ENCODE results near the gene ZNF543. TPM values are rescaled to one million over a fixed set of nuclear protein-coding genes. Genes with fewer than 3 reads are reported as not detected.

The ZNF543 gene
- total RNA-seq, 2 donors from 2014 or later: 3.2 to 3.7 TPM

DNA sequence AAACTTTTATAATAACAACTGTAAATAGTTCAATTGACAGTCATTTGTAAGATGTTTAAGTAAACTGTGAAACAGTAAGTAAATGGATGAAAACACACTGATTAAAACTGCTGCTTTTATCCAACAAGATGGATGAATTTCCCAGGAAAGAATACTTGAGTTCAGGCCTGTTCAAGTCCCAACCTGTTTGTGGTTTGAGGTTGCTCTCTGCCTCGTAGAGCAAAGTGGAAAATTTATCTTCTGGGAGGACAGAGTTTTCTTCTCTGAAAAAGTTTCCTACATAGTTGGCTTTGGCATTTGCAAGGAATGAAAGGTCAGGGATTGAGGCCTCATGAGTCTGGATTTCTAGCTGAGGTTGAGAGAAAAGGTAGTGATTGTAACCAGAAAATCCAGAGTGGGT lies 15.2 kb upstream of the ZNF543 start:
- Histone ChIP-seq H3K36me3 (no peaks in the 10 kb centered on the region), H3K9ac (ENCODE audit: low read depth in 2 of 2, low read length in 2 of 2) (no peak overlapping the region), H3K27ac (no peak overlapping the region), H3K4me1 (no peaks in the 10 kb centered on the region), H3K4me3 (no peak overlapping the region), H3K27me3 (no peaks in the 10 kb centered on the region), H3K9me3 (no peaks in the 10 kb centered on the region)
- DNase-seq: no peak
- no peak for TF ChIP-seq CTCF (IDR thresholded peaks at IDR 0.05)
- intact Hi-C loops (cut with DNase I): no loop called here

- intact Hi-C loops (cut with DNase I): no loop called here
- H3K9ac ChIP-seq (ENCODE audit: low read depth in 2 of 2, low read length in 2 of 2): no peak overlapping the region
Observed at GRCh38 chr19:57308514-57308913, 11.8 kb upstream of the ZNF543 start.

GRCh38 chr19:57310792-57311191 lies 9.5 kb upstream of the ZNF543 start:
- intact Hi-C loops (cut with DNase I): no loop called here
- DNase-seq: no peak
- TF ChIP-seq CTCF (IDR thresholded peaks at IDR 0.05): no peak

More at GRCh38 chr19:57308514-57308913, 11.8 kb upstream of the ZNF543 start:
- H3K9me3 ChIP-seq: no peaks in the 10 kb centered on the region
- no peak for DNase-seq
- H3K27me3 ChIP-seq: no peaks in the 10 kb centered on the region
- no peak for TF ChIP-seq CTCF (IDR thresholded peaks at IDR 0.05)
- no peak overlapping the region for H3K27ac ChIP-seq
- no peaks in the 10 kb centered on the region for H3K36me3 ChIP-seq
- no peak overlapping the region for H3K4me3 ChIP-seq
- no peaks in the 10 kb centered on the region for H3K4me1 ChIP-seq

DNA sequence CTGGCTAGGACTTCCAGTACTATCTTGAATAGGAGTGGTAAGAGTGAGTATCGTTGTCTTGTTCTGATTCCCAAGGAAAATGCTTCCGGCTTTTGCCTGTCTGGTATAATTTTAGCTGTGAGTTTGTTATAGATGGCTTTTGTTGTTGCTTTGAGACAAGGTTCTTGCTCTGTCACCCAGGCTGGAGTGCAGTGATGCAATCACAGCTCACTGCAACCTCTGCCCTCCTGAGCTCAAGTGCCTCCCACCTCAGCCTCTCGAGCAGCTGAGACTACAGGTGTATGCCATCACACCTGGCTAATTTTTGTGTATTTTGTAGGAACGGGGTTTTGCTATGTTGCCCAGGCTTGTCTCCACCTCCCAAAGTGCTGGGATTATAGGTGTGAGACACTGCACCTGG lies 6.1 kb upstream of the ZNF543 start:
- no peak for DNase-seq
- Histone ChIP-seq H3K9ac (ENCODE audit: low read depth in 2 of 2, low read length in 2 of 2) (no peak overlapping the region), H3K36me3 (no peaks in the 10 kb centered on the region), H3K27me3 (peaks cover 5% of the 10 kb centered on the region), H3K4me3 (no peak overlapping the region), H3K4me1 (no peaks in the 10 kb centered on the region), H3K9me3 (no peaks in the 10 kb centered on the region), H3K27ac (no peak overlapping the region)
- intact Hi-C loops (cut with DNase I): no loop called here
- TF ChIP-seq CTCF (IDR thresholded peaks at IDR 0.05): no peak

More at GRCh38 chr19:57310792-57311191, 9.5 kb upstream of the ZNF543 start:
- Histone ChIP-seq H3K4me3 (no peak overlapping the region), H3K4me1 (no peaks in the 10 kb centered on the region), H3K36me3 (no peaks in the 10 kb centered on the region), H3K27me3 (no peaks in the 10 kb centered on the region), H3K9me3 (no peaks in the 10 kb centered on the region), H3K9ac (ENCODE audit: low read depth in 2 of 2, low read length in 2 of 2) (no peak overlapping the region), H3K27ac (no peak overlapping the region)

DNA sequence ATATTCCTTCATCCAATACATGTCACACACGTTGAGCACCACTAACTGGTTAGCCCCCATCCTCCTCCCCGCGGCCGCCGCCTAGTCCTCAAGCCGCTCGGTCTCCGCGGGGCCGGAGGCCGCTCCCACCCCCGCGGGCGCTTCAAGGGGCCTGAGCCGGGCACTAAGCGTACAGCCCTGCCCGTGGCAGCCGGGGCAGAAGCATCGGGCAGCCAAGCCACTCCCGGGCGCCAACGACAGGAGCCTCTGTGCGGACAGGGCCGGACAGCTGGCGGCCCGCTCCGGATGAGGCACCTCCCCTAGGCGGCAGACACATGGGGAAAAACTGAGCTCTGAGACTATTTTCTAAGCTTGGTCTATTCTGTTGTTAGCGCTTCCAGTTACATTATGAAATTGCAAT lies 2.8 kb upstream of the ZNF543 start:
- no peaks in the 10 kb centered on the region for H3K9me3 ChIP-seq
- H3K4me1 ChIP-seq: no peaks in the 10 kb centered on the region
- intact Hi-C loops (cut with DNase I): no loop called here
- DNase-seq: no peak
- H3K27me3 ChIP-seq: peaks cover 5% of the 10 kb centered on the region
- H3K27ac ChIP-seq: no peak overlapping the region
- no peak overlapping the region for H3K9ac ChIP-seq (ENCODE audit: low read depth in 2 of 2, low read length in 2 of 2)
- no peak for TF ChIP-seq CTCF (IDR thresholded peaks at IDR 0.05)
- no peaks in the 10 kb centered on the region for H3K36me3 ChIP-seq
- H3K4me3 ChIP-seq: no peak overlapping the region

DNA sequence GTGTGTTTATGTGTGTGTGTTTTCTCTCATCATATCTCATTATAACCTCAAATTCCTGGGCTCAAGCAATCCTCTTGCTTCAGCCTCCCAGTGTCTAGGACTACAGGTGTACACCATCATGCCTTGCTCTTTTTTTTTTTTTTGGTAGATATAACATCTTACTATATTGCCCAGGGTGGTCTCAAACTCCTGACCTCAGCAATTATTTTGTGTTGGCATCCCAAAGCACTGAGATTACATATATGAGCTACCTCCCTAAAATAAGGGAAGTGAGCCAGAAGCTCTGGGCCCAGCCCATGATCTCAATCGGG lies 448 bp upstream of the ZNF543 start:
- no peak for DNase-seq
- H3K27me3 ChIP-seq: peaks cover 5% of the 10 kb centered on the region
- peak overlapping the region; percentile 89 for H3K4me3 ChIP-seq
- H3K36me3 ChIP-seq: no peaks in the 10 kb centered on the region
- intact Hi-C loops (cut with DNase I): no loop called here
- peak overlapping the region; percentile 54 to 87 for H3K9ac ChIP-seq (ENCODE audit: low read depth in 2 of 2, low read length in 2 of 2)
- TF ChIP-seq CTCF (IDR thresholded peaks at IDR 0.05): no peak
- H3K9me3 ChIP-seq: no peaks in the 10 kb centered on the region
- H3K27ac ChIP-seq: peak overlapping the region; percentile 61
- H3K4me1 ChIP-seq: no peaks in the 10 kb centered on the region

Data from colonic mucosa (tissue), 4 donors.